Neural cell (in vitro differentiated cells): ENCODE data around the gene SNTB2.

Experiments
- CTCF ChIP-seq: fragments of 450-650 bp; IDR thresholded peaks from 2 replicates; pipeline ENCODE4 v1.5.1; 2014; ENCODE audit warnings: antibody characterized with exemption, mild to moderate bottlenecking, moderate library complexity; ENCODE audit not compliant: poor library complexity, severe bottlenecking
- EZH2 ChIP-seq: fragments of 200-600, 300-800 bp; shearing (Covaris generic), sonication (generic); IDR thresholded peaks from 2 replicates; pipeline ENCODE4 v1.6.1; 2014; ENCODE audit warnings: antibody characterized with exemption, low read length, borderline replicate concordance, mild to moderate bottlenecking; ENCODE audit not compliant: insufficient read depth, poor library complexity, severe bottlenecking
- MXI1 ChIP-seq: fragments of 450-650 bp; conservative IDR thresholded peaks from 2 replicates; pipeline ENCODE4 v1.6.1; 2014; ENCODE audit warnings: antibody characterized with exemption, mild to moderate bottlenecking; ENCODE audit not compliant: poor library complexity, severe bottlenecking
- REST ChIP-seq: IDR thresholded peaks from 2 replicates; pipeline ENCODE4 v1.6.1; 2012; ENCODE audit warnings: borderline replicate concordance

GRCh38 chr16:69277413-69277812 lies 90.4 kb downstream of the SNTB2 start:
- no peak for TF ChIP-seq CTCF
- no peak for TF ChIP-seq MXI1
- no peak for TF ChIP-seq EZH2
- TF ChIP-seq REST: no peak
